ENCODE results near the gene LARGE1.

DNA sequence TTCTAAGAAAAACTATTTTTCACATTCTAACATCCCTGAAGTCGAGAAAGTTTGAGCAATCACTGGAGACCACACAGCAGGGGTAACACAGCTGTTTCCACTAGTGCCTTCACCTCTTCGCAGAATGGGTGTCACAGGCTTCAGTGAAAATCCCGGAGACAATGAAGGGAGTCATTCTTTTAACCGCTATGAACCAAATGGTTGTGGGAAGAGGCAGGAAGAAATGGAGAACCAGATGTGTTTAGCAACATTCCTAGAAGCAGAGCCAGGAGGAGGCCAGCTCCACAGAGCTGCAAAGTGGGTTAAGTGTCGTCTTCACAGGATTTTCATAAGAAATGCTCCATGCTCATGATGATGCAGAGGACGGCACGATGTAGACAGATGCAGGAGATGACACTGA is 221.1 kb downstream of the LARGE1 start:
- TF ChIP-seq, protein P1, sequence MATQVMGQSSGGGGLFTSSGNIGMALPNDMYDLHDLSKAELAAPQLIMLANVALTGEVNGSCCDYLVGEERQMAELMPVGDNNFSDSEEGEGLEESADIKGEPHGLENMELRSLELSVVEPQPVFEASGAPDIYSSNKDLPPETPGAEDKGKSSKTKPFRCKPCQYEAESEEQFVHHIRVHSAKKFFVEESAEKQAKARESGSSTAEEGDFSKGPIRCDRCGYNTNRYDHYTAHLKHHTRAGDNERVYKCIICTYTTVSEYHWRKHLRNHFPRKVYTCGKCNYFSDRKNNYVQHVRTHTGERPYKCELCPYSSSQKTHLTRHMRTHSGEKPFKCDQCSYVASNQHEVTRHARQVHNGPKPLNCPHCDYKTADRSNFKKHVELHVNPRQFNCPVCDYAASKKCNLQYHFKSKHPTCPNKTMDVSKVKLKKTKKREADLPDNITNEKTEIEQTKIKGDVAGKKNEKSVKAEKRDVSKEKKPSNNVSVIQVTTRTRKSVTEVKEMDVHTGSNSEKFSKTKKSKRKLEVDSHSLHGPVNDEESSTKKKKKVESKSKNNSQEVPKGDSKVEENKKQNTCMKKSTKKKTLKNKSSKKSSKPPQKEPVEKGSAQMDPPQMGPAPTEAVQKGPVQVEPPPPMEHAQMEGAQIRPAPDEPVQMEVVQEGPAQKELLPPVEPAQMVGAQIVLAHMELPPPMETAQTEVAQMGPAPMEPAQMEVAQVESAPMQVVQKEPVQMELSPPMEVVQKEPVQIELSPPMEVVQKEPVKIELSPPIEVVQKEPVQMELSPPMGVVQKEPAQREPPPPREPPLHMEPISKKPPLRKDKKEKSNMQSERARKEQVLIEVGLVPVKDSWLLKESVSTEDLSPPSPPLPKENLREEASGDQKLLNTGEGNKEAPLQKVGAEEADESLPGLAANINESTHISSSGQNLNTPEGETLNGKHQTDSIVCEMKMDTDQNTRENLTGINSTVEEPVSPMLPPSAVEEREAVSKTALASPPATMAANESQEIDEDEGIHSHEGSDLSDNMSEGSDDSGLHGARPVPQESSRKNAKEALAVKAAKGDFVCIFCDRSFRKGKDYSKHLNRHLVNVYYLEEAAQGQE (IDR thresholded peaks at IDR 0.05; ENCODE audit: borderline replicate concordance): no peak
- TF ChIP-seq, protein P1 (CRISPR knock-in tag; IDR thresholded peaks at IDR 0.05; ENCODE audit: low read depth): no peak
- TF ChIP-seq HNRNPL (IDR thresholded peaks at IDR 0.05; ENCODE audit: low read depth, low read length) (no peak), ZNF24 (IDR thresholded peaks at IDR 0.05) (no peak), PHF21A (IDR thresholded peaks at IDR 0.05; ENCODE audit: borderline replicate concordance, low read depth) (no peak), GABPB1 (CRISPR knock-in tag; IDR thresholded peaks at IDR 0.05) (no peak), RFX1 (IDR thresholded peaks at IDR 0.05) (no peak), FOXM1 (IDR thresholded peaks at IDR 0.05; ENCODE audit: low read depth) (no peak), FOXM1 (CRISPR knock-in tag; IDR thresholded peaks at IDR 0.05; ENCODE audit: low read depth) (no peak), KLF1 (tag; IDR thresholded peaks at IDR 0.05) (no peak), CTCF (IDR thresholded peaks at IDR 0.05 in 2 of 3, conservative IDR thresholded peaks at IDR 0.05 in 1 of 3; ENCODE audit: insufficient read depth in 2 of 3, low read depth in 1 of 3, low read length in 3 of 3) (no peak), POLR2AphosphoS2 (IDR thresholded peaks at IDR 0.05; ENCODE audit: low read length) (no peak)
- TF ChIP-seq, protein P2, sequence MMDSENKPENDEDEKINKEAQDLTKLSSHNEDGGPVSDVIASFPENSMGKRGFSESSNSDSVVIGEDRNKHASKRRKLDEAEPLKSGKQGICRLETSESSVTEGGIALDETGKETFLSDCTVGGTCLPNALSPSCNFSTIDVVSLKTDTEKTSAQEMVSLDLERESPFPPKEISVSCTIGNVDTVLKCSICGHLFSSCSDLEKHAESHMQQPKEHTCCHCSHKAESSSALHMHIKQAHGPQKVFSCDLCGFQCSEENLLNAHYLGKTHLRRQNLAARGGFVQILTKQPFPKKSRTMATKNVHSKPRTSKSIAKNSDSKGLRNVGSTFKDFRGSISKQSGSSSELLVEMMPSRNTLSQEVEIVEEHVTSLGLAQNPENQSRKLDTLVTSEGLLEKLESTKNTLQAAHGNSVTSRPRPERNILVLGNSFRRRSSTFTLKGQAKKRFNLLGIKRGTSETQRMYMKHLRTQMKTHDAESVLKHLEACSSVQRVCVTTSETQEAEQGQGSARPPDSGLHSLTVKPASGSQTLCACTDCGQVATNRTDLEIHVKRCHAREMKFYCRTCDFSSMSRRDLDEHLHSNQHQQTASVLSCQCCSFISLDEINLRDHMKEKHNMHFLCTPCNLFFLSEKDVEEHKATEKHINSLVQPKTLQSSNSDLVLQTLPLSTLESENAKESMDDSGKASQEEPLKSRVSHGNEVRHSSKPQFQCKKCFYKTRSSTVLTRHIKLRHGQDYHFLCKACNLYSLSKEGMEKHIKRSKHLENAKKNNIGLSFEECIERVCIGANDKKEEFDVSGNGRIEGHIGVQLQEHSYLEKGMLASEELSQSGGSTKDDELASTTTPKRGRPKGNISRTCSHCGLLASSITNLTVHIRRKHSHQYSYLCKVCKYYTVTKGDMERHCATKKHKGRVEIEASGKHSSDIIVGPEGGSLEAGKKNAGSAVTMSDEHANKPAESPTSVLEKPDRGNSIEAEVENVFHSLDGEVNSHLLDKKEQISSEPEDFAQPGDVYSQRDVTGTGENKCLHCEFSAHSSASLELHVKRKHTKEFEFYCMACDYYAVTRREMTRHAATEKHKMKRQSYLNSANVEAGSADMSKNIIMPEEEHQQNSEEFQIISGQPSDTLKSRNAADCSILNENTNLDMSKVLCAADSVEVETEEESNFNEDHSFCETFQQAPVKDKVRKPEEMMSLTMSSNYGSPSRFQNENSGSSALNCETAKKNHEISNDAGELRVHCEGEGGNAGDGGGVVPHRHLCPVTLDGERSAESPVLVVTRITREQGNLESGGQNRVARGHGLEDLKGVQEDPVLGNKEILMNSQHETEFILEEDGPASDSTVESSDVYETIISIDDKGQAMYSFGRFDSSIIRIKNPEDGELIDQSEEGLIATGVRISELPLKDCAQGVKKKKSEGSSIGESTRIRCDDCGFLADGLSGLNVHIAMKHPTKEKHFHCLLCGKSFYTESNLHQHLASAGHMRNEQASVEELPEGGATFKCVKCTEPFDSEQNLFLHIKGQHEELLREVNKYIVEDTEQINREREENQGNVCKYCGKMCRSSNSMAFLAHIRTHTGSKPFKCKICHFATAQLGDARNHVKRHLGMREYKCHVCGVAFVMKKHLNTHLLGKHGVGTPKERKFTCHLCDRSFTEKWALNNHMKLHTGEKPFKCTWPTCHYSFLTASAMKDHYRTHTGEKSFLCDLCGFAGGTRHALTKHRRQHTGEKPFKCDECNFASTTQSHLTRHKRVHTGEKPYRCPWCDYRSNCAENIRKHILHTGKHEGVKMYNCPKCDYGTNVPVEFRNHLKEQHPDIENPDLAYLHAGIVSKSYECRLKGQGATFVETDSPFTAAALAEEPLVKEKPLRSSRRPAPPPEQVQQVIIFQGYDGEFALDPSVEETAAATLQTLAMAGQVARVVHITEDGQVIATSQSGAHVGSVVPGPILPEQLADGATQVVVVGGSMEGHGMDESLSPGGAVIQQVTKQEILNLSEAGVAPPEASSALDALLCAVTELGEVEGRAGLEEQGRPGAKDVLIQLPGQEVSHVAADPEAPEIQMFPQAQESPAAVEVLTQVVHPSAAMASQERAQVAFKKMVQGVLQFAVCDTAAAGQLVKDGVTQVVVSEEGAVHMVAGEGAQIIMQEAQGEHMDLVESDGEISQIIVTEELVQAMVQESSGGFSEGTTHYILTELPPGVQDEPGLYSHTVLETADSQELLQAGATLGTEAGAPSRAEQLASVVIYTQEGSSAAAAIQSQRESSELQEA (IDR thresholded peaks at IDR 0.05; ENCODE audit: low read depth): no peak

Data from K562 (cell line).